ENCODE results near the gene RGS17.

- TF ChIP-seq CTCF (IDR thresholded peaks at IDR 0.05) (no peak), POLR2AphosphoS5 (IDR thresholded peaks at IDR 0.05) (no peak)
Observed at GRCh38 chr6:153028286-153028685, 102.8 kb downstream of the RGS17 start.

Data from breast epithelium (tissue), 3 donors.